WERI-Rb-1 (cell line): ENCODE measurements around the gene FAM193A.

ENCODE experiments used
- DNase-seq: peaks from one replicate; pipeline ENCODE4 v3.0.0-alpha.2; 2020
- H3K27ac ChIP-seq: fragments of 250-450 bp; sonication (Bioruptor Pico); 2 replicates; pipeline ENCODE4 v1.5.1; 2020; ENCODE audit warnings: mild to moderate bottlenecking, moderate library complexity
- H3K27me3 ChIP-seq: fragments of 250-450 bp; sonication (Bioruptor Pico); 2 replicates; pipeline ENCODE4 v1.5.1; 2021; ENCODE audit warnings: mild to moderate bottlenecking, low read depth, moderate library complexity; ENCODE audit not compliant: insufficient read depth, severe bottlenecking
- H3K36me3 ChIP-seq: fragments of 250-450 bp; sonication (Bioruptor Pico); 2 replicates; pipeline ENCODE4 v1.5.1; 2020; ENCODE audit warnings: mild to moderate bottlenecking, moderate library complexity
- H3K4me3 ChIP-seq: 2 replicates; pipeline ENCODE4 v1.5.1; 2011; ENCODE audit warnings: low read depth, mild to moderate bottlenecking, control low read depth, low read length
- H3K9me3 ChIP-seq: fragments of 250-450 bp; sonication (Bioruptor Pico); 2 replicates; pipeline ENCODE4 v1.5.1; 2021; ENCODE audit warnings: mild to moderate bottlenecking, moderate library complexity; ENCODE audit not compliant: severe bottlenecking
- TF ChIP-seq, protein P1 (sequence below): IDR thresholded peaks from 2 replicates; pipeline ENCODE4 v1.5.1; 2011; ENCODE audit warnings: low read depth, mild to moderate bottlenecking, control low read depth, inconsistent platforms, low read length

The FAM193A gene

DNA sequence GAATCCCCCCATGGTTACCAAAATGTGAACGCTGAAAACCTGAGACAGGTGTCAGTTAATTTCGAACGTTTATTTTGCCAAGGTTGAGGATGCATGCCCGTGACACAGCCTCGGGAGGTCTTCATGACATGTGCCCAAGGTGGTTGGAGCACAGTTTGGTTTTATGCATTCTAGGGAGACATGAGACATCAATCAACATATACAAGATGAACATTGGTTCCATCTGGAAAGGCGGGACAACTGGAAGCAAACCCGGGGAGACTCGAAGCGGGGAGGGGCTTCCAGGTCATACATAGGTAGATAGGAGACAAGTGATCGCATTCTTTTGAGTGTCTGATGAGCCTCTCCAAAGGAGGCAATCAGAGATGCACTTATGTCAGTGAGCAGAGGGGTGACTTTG, 245.5 kb downstream of the FAM193A start:
- Histone ChIP-seq H3K4me3 (no peak overlapping the region), H3K36me3 (no peaks in the 10 kb centered on the region), H3K27me3 (no peaks in the 10 kb centered on the region), H3K9me3 (peaks cover 18% of the 10 kb centered on the region), H3K27ac (no peak overlapping the region)
- DNase-seq: no peak
- TF ChIP-seq, protein P1, sequence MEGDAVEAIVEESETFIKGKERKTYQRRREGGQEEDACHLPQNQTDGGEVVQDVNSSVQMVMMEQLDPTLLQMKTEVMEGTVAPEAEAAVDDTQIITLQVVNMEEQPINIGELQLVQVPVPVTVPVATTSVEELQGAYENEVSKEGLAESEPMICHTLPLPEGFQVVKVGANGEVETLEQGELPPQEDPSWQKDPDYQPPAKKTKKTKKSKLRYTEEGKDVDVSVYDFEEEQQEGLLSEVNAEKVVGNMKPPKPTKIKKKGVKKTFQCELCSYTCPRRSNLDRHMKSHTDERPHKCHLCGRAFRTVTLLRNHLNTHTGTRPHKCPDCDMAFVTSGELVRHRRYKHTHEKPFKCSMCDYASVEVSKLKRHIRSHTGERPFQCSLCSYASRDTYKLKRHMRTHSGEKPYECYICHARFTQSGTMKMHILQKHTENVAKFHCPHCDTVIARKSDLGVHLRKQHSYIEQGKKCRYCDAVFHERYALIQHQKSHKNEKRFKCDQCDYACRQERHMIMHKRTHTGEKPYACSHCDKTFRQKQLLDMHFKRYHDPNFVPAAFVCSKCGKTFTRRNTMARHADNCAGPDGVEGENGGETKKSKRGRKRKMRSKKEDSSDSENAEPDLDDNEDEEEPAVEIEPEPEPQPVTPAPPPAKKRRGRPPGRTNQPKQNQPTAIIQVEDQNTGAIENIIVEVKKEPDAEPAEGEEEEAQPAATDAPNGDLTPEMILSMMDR: no peak
